Endothelial cell of umbilical vein (primary cell): ENCODE data around the gene GARS1. TPM values are rescaled to one million over a fixed set of nuclear protein-coding genes. Genes with fewer than 3 reads are reported as not detected.

Source experiments
- BruUV-seq: library from RNA; stranded (reverse); fragments of 400-500 nt; replicated peaks from 2 replicates; lab custom pipeline; 2021; lab: Mats Ljungman, UMichigan
- CTCF ChIA-PET: fragments of 300-600, 350-600 bp; sonication (Branson Sonifier 250); formaldehyde crosslinking; loops from one replicate; lab custom pipeline; 2021; ENCODE audit warnings: antibody characterized with exemption, inconsistent platforms; lab: Charles Lee
- POLR2A ChIA-PET: fragments of 300-600, 350-600 bp; sonication (Branson Sonifier 250); formaldehyde crosslinking; loops from one replicate; lab custom pipeline; 2021; ENCODE audit warnings: antibody characterized with exemption, inconsistent platforms; lab: Charles Lee
- DNase-seq: peaks from one replicate; pipeline ENCODE4 v3.0.0-alpha.2; 2011; ENCODE audit warnings: low read depth, low spot score
- FAIRE-seq: peaks from 2 replicates; lab custom pipeline; 2011; peaks lifted over from hg19 to GRCh38; lab: Jason Lieb, UNC
- H2AFZ ChIP-seq: 2 replicates; pipeline ENCODE4 v1.6.0; 2012; ENCODE audit warnings: low read depth, low read length, control low read depth, inconsistent platforms
- H3K27ac ChIP-seq: 2 replicates; pipeline ENCODE4 v1.5.1; 2011; ENCODE audit warnings: low read depth, mild to moderate bottlenecking, control low read depth, low read length, moderate library complexity; ENCODE audit not compliant: insufficient read depth
- H3K27me3 ChIP-seq, 2 experiments: 2 replicates each; pipeline versions ENCODE4 v1.6.0 to v1.6.1; 2011; ENCODE audit warnings: low read length in 2 of 2, mixed read lengths in 1 of 2; ENCODE audit not compliant: control insufficient read depth in 2 of 2, insufficient read depth in 2 of 2
- H3K36me3 ChIP-seq, 2 experiments: 2 replicates in 1 of 2; 3 replicates in 1 of 2; pipeline ENCODE4 v1.5.1; 2011; ENCODE audit warnings: low read length in 2 of 2, mild to moderate bottlenecking in 1 of 2, moderate library complexity in 1 of 2; ENCODE audit not compliant: control insufficient read depth in 2 of 2, insufficient read depth in 2 of 2; ENCODE audit errors: extremely low read depth in 1 of 2
- H3K4me1 ChIP-seq: 3 replicates; pipeline ENCODE4 v1.5.1; 2011; ENCODE audit warnings: mild to moderate bottlenecking, low read length; ENCODE audit not compliant: control insufficient read depth, insufficient read depth; ENCODE audit errors: extremely low read depth
- H3K4me2 ChIP-seq: 2 replicates; pipeline ENCODE4 v1.6.1; 2011; ENCODE audit warnings: low read length, control low read depth, mixed read lengths; ENCODE audit not compliant: insufficient read depth
- H3K4me3 ChIP-seq, 3 experiments: fragments of 200-600 bp in 1 of 3; sonication (generic), shearing (Covaris generic) in 1 of 3; replicated peaks in 1 of 3; 2 replicates each; pipeline ENCODE4 v1.5.1; 2011 to 2016; ENCODE audit warnings: control low read depth in 3 of 3, low read length in 3 of 3, mild to moderate bottlenecking in 2 of 3, inconsistent platforms in 1 of 3, low read depth in 1 of 3, moderate library complexity in 1 of 3; ENCODE audit not compliant: insufficient read depth in 1 of 3
- H3K79me2 ChIP-seq: 2 replicates; pipeline ENCODE4 v1.6.0; 2012; ENCODE audit warnings: low read length, inconsistent platforms; ENCODE audit not compliant: control insufficient read depth, insufficient read depth
- H3K9ac ChIP-seq: replicated peaks from 2 replicates; pipeline ENCODE3; 2011; ENCODE audit warnings: low read length, control low read depth; ENCODE audit not compliant: insufficient read depth; ENCODE audit errors: extremely low read depth
- H3K9me1 ChIP-seq: replicated peaks from 3 replicates; pipeline ENCODE4 v1.6.0; 2011; ENCODE audit warnings: mild to moderate bottlenecking, low read length; ENCODE audit not compliant: control insufficient read depth, insufficient read depth; ENCODE audit errors: extremely low read depth
- H3K9me3 ChIP-seq: replicated peaks from 2 replicates; pipeline ENCODE4 v1.5.1; 2012; ENCODE audit warnings: low read length, inconsistent platforms; ENCODE audit not compliant: control insufficient read depth, insufficient read depth
- H4K20me1 ChIP-seq: replicated peaks from 2 replicates; pipeline ENCODE3; 2011; ENCODE audit warnings: mild to moderate bottlenecking, low read length; ENCODE audit not compliant: control insufficient read depth, insufficient read depth; ENCODE audit errors: extremely low read depth
- CTCF ChIP-seq, 2 donors: IDR thresholded peaks; 1 replicate in 1 of 2; 2 replicates in 1 of 2; pipeline ENCODE4 v1.5.1; 2011; ENCODE audit warnings: low read length in 2 of 2, mild to moderate bottlenecking in 2 of 2, moderate library complexity in 2 of 2, control low read depth in 1 of 2, inconsistent platforms in 1 of 2, low read depth in 1 of 2; ENCODE audit not compliant: insufficient read depth in 1 of 2; ENCODE audit errors: extremely low read depth in 1 of 2
- EZH2 ChIP-seq: IDR thresholded peaks from 2 replicates; pipeline ENCODE4 v1.6.1; 2012; ENCODE audit warnings: borderline replicate concordance, low read depth, mild to moderate bottlenecking, moderate library complexity, low read length, inconsistent platforms; ENCODE audit not compliant: severe bottlenecking
- GATA2 ChIP-seq: IDR thresholded peaks from 2 replicates; pipeline ENCODE4 v1.7.0; 2011; ENCODE audit warnings: low read depth, mild to moderate bottlenecking, moderate library complexity, mixed read lengths, low read length; ENCODE audit not compliant: insufficient read length, insufficient read depth
- JUN ChIP-seq: IDR thresholded peaks from 2 replicates; pipeline ENCODE4 v1.6.1; 2011; ENCODE audit warnings: borderline replicate concordance, low read depth; ENCODE audit not compliant: insufficient read length, insufficient read depth
- POLR2A ChIP-seq: IDR thresholded peaks from 2 replicates; pipeline ENCODE4 v1.6.1; 2012; ENCODE audit warnings: low read depth, mild to moderate bottlenecking, control low read depth, low read length
- POLR2AphosphoS5 ChIP-seq: IDR thresholded peaks from 2 replicates; pipeline ENCODE4 v1.6.1; 2012; ENCODE audit warnings: low read depth, mild to moderate bottlenecking, control low read depth, low read length, moderate library complexity; ENCODE audit not compliant: insufficient read depth
- dilution Hi-C: fragments of 300-500 bp; cut with MboI; formaldehyde crosslinking; loops from one replicate; pipeline ENCODE4 v1.15.0; 2019; ENCODE audit warnings: low sequenced_read_pairs; ENCODE audit not compliant: extremely low pct_ligation_motif_present
- intact Hi-C: fragments of 100-400 bp; cut with micrococcal nuclease; formaldehyde crosslinking; loops from one replicate; pipeline ENCODE4 v1.10.0; 2022
- polyA plus RNA-seq, 4 experiments: library from polyadenylated mRNA; depleted of rRNA in 3 of 4; stranded (reverse) in 3 of 4; unstranded in 1 of 4; fragments of >200 nt; gene quantifications; 2 replicates each; pipeline versions ENCODE4 v1.2.1 to v1.2.3, GENCODE V29; 2011 to 2012; ENCODE audit warnings: missing spikeins in 1 of 4
- total RNA-seq: library from RNA; stranded (reverse); gene quantifications from 2 replicates; pipeline ENCODE4 v1.2.3, GENCODE V29; 2021

GARS1 gene
- total and polyA plus RNA-seq, 2 donors (not counting 3 experiments of a cell fraction or from before 2014, with no cell fraction given), result 194 to 295 TPM

GRCh38 chr7:30634193-30634626, 39.5 kb downstream of the GARS1 start:
- Histone ChIP-seq H3K4me1 (no peaks in the 10 kb centered on the region), H3K27ac (no peak overlapping the region), H3K79me2 (peaks cover 2% of the 10 kb centered on the region), H3K9ac (no peak overlapping the region), H3K4me3 (no peak overlapping the region), H4K20me1 (no peaks in the 10 kb centered on the region), H3K27me3 (no peaks in the 10 kb centered on the region), H3K4me2 (no peak overlapping the region), H3K9me3 (no peaks in the 10 kb centered on the region), H3K36me3 (peaks cover 25 to 26% of the 10 kb centered on the region in 2 experiments), H2AFZ (no peak overlapping the region), H3K9me1 (no peaks in the 10 kb centered on the region)
- ChIA-PET POLR2A (no interaction called here), CTCF (no interaction called here)
- DNase-seq (no peak), FAIRE-seq (no peak)
- BruUV-seq, result no TSS peak
- no peak for TF ChIP-seq EZH2
- TF ChIP-seq POLR2A, result no peak
- no peak for TF ChIP-seq JUN
- no peak for TF ChIP-seq CTCF (IDR thresholded peaks at IDR 0.05; ENCODE audit: extremely low read depth in 1 of 2, insufficient read depth in 1 of 2, low read depth in 1 of 2, low read length in 2 of 2)
- no peak for TF ChIP-seq GATA2
- TF ChIP-seq POLR2AphosphoS5, result no peak
- intact Hi-C loops, result no loop called here
- dilution Hi-C loops, result no loop called here
